Effector memory CD4-positive, alpha-beta T cell (primary cell): ENCODE results near the gene KLHL3.
A peak's percentile ranks its signal among the peaks of the same experiment; 100 is the strongest.

ENCODE experiments used
- DNase-seq, 3 donors: peaks; one replicate each; pipeline ENCODE4 v3.0.0-alpha.2; 2020
- H3K27ac ChIP-seq: 2 replicates; pipeline ENCODE4 v1.7.0; 2013; ENCODE audit warnings: mild to moderate bottlenecking, low read length, moderate library complexity; ENCODE audit not compliant: insufficient read depth, poor library complexity, severe bottlenecking
- H3K27me3 ChIP-seq: replicated peaks from 2 replicates; pipeline ENCODE4 v1.7.0; 2013; ENCODE audit warnings: mild to moderate bottlenecking, low read length; ENCODE audit not compliant: insufficient read depth, control insufficient read depth, poor library complexity, severe bottlenecking
- H3K36me3 ChIP-seq: 2 replicates; pipeline ENCODE4 v1.7.0; 2013; ENCODE audit warnings: mild to moderate bottlenecking, low read length, moderate library complexity; ENCODE audit not compliant: control insufficient read depth, insufficient read depth
- H3K4me1 ChIP-seq: 2 replicates; pipeline ENCODE4 v1.7.0; 2013; ENCODE audit warnings: low read length, mild to moderate bottlenecking; ENCODE audit not compliant: control insufficient read depth, insufficient read depth, poor library complexity, severe bottlenecking
- H3K4me3 ChIP-seq: 2 replicates; pipeline ENCODE4 v1.7.0; 2013; ENCODE audit warnings: low read length, low read depth, mild to moderate bottlenecking; ENCODE audit not compliant: insufficient read depth, poor library complexity, severe bottlenecking
- H3K9me3 ChIP-seq: 2 replicates; pipeline ENCODE4 v1.7.0; 2013; ENCODE audit warnings: mild to moderate bottlenecking, low read length, moderate library complexity; ENCODE audit not compliant: control insufficient read depth

The KLHL3 gene

GRCh38 chr5:137743031-137743640 lies 7.2 kb upstream of the KLHL3 start:
- H3K4me1 ChIP-seq: no peaks in the 10 kb centered on the region
- DNase-seq: peak in 2 of 3 donors; percentile 22 to 41
- H3K36me3 ChIP-seq: no peaks in the 10 kb centered on the region
- H3K27me3 ChIP-seq: no peaks in the 10 kb centered on the region
- H3K9me3 ChIP-seq: no peaks in the 10 kb centered on the region
- H3K4me3 ChIP-seq: no peak overlapping the region
- no peak overlapping the region for H3K27ac ChIP-seq

- Histone ChIP-seq H3K4me1 (peaks cover 9% of the 10 kb centered on the region), H3K27ac (no peak overlapping the region), H3K27me3 (no peaks in the 10 kb centered on the region), H3K36me3 (no peaks in the 10 kb centered on the region), H3K4me3 (no peak overlapping the region), H3K9me3 (no peaks in the 10 kb centered on the region)
- DNase-seq: no peak
Measured at GRCh38 chr5:137741718-137742117, 5.8 kb upstream of the KLHL3 start.

GRCh38 chr5:137739737-137740136 lies 3.8 kb upstream of the KLHL3 start:
- no peak for DNase-seq
- Histone ChIP-seq H3K27me3 (no peaks in the 10 kb centered on the region), H3K4me1 (peaks cover 12% of the 10 kb centered on the region), H3K36me3 (no peaks in the 10 kb centered on the region), H3K9me3 (no peaks in the 10 kb centered on the region), H3K27ac (no peak overlapping the region), H3K4me3 (no peak overlapping the region)

- H3K4me1 ChIP-seq: peaks cover 20% of the 10 kb centered on the region
- no peak overlapping the region for H3K4me3 ChIP-seq
- no peak overlapping the region for H3K27ac ChIP-seq
- no peaks in the 10 kb centered on the region for H3K9me3 ChIP-seq
- no peaks in the 10 kb centered on the region for H3K27me3 ChIP-seq
- no peaks in the 10 kb centered on the region for H3K36me3 ChIP-seq
- DNase-seq: no peak
Measured at GRCh38 chr5:137738947-137739346, 3.1 kb upstream of the KLHL3 start.

- DNase-seq: peak in 1 of 3 donors; percentile 27
- no peak overlapping the region for H3K4me3 ChIP-seq
Measured at GRCh38 chr5:137737349-137738131, 1.7 kb upstream of the KLHL3 start.

GRCh38 chr5:137736496-137736895 lies 607 bp upstream of the KLHL3 start:
- no peaks in the 10 kb centered on the region for H3K9me3 ChIP-seq
- peak overlapping the region; percentile 39 for H3K27ac ChIP-seq
- H3K36me3 ChIP-seq: no peaks in the 10 kb centered on the region
- DNase-seq: no peak
- H3K4me3 ChIP-seq: peak overlapping the region; percentile 65
- peaks cover 21% of the 10 kb centered on the region for H3K4me1 ChIP-seq
- H3K27me3 ChIP-seq: no peaks in the 10 kb centered on the region

More at GRCh38 chr5:137737349-137738131, 1.7 kb upstream of the KLHL3 start:
- H3K4me1 ChIP-seq: peaks cover 21% of the 10 kb centered on the region
- H3K27me3 ChIP-seq: no peaks in the 10 kb centered on the region
- no peaks in the 10 kb centered on the region for H3K9me3 ChIP-seq
- peak overlapping the region; percentile 39 for H3K27ac ChIP-seq
- no peaks in the 10 kb centered on the region for H3K36me3 ChIP-seq

- H3K27me3 ChIP-seq: no peaks in the 10 kb centered on the region
- H3K27ac ChIP-seq: peak overlapping the region; percentile 38
- peak overlapping the region; percentile 65 for H3K4me3 ChIP-seq
- H3K9me3 ChIP-seq: no peaks in the 10 kb centered on the region
- H3K4me1 ChIP-seq: peaks cover 21% of the 10 kb centered on the region
- no peak for DNase-seq
- H3K36me3 ChIP-seq: no peaks in the 10 kb centered on the region
Measured at GRCh38 chr5:137734962-137735554, 831 bp downstream of the KLHL3 start.

GRCh38 chr5:137734331-137734730 lies 1.6 kb downstream of the KLHL3 start:
- Histone ChIP-seq H3K4me3 (peak overlapping the region; percentile 65), H3K27me3 (no peaks in the 10 kb centered on the region), H3K27ac (peak overlapping the region; percentile 5), H3K36me3 (no peaks in the 10 kb centered on the region), H3K9me3 (no peaks in the 10 kb centered on the region), H3K4me1 (peaks cover 21% of the 10 kb centered on the region)
- DNase-seq: no peak

GRCh38 chr5:137733922-137734321 lies 2.0 kb downstream of the KLHL3 start:
- Histone ChIP-seq H3K27me3 (no peaks in the 10 kb centered on the region), H3K4me3 (peak overlapping the region; percentile 65), H3K27ac (no peak overlapping the region), H3K4me1 (peaks cover 21% of the 10 kb centered on the region), H3K36me3 (no peaks in the 10 kb centered on the region), H3K9me3 (no peaks in the 10 kb centered on the region)
- DNase-seq: no peak

GRCh38 chr5:137733006-137733405 lies 2.9 kb downstream of the KLHL3 start:
- Histone ChIP-seq H3K36me3 (no peaks in the 10 kb centered on the region), H3K27me3 (no peaks in the 10 kb centered on the region), H3K4me1 (peaks cover 21% of the 10 kb centered on the region), H3K27ac (no peak overlapping the region), H3K4me3 (no peak overlapping the region), H3K9me3 (no peaks in the 10 kb centered on the region)
- DNase-seq: no peak
